ACC112 (cell line): ENCODE measurements around the gene EOLA1.
A peak's percentile ranks its signal among the peaks of the same experiment; 100 is the strongest.
"Not testable (repeated sequence)": the region's sequence is repeated elsewhere in the genome, so short reads cannot be mapped to it uniquely, and the experiment has no call there.

Experiments used
- H2AFZ ChIP-seq: fragments of 200-600 bp; sonication (generic); one replicate; pipeline ENCODE4 v1.6.0; 2017; ENCODE audit warnings: antibody characterized with exemption, low read length; ENCODE audit not compliant: unreplicated experiment
- H3K27ac ChIP-seq: fragments of 200-600 bp; sonication (generic); 2 replicates; pipeline ENCODE4 v1.5.1; 2014; ENCODE audit warnings: low read depth, mild to moderate bottlenecking, antibody characterized with exemption, low read length, moderate library complexity
- H3K27me3 ChIP-seq: fragments of 200-600 bp; sonication (generic); 2 replicates; pipeline ENCODE4 v1.6.1; 2014; ENCODE audit warnings: mild to moderate bottlenecking, antibody characterized with exemption, low read length, moderate library complexity, mixed read lengths; ENCODE audit not compliant: insufficient read depth
- H3K36me3 ChIP-seq: fragments of 200-600 bp; sonication (generic); 2 replicates; pipeline ENCODE4 v1.6.1; 2016; ENCODE audit warnings: mild to moderate bottlenecking, antibody characterized with exemption, low read length, moderate library complexity, mixed read lengths; ENCODE audit not compliant: insufficient read depth
- H3K4me1 ChIP-seq: fragments of 200-600 bp; sonication (generic); one replicate; pipeline ENCODE4 v1.6.1; 2016; ENCODE audit warnings: low read length, mixed read lengths; ENCODE audit not compliant: insufficient read depth, unreplicated experiment, control insufficient read depth
- H3K4me3 ChIP-seq: fragments of 200-600 bp; sonication (generic); 2 replicates; pipeline ENCODE4 v1.5.1; 2014; ENCODE audit warnings: mild to moderate bottlenecking, low read depth, low read length
- H3K79me2 ChIP-seq: fragments of 200-600 bp; sonication (generic); one replicate; pipeline ENCODE4 v1.6.0; 2016; ENCODE audit warnings: low read length; ENCODE audit not compliant: control insufficient read depth, unreplicated experiment, insufficient read depth

EOLA1 gene

GRCh38 chrX:149515954-149516602 lies 24.7 kb upstream of the EOLA1 start:
- H3K36me3 ChIP-seq: no peaks in the 10 kb centered on the region
- peaks cover under 1% of the 10 kb centered on the region for H3K4me1 ChIP-seq
- no peak overlapping the region for H3K4me3 ChIP-seq
- H2AFZ ChIP-seq: no peak overlapping the region
- H3K79me2 ChIP-seq: no peaks in the 10 kb centered on the region
- H3K27ac ChIP-seq: no peak overlapping the region
- 0 out of 2 replicates have a peak, but pooled peaks cover 3% of the 10 kb centered on the region for H3K27me3 ChIP-seq

- Histone ChIP-seq H3K27me3 (0 out of 2 replicates have a peak, but pooled peaks cover 3% of the 10 kb centered on the region), H3K79me2 (no peaks in the 10 kb centered on the region), H3K36me3 (no peaks in the 10 kb centered on the region), H2AFZ (no peak overlapping the region), H3K4me3 (no peak overlapping the region), H3K27ac (no peak overlapping the region), H3K4me1 (no peaks in the 10 kb centered on the region)
Measured at GRCh38 chrX:149516604-149517003, 24.2 kb upstream of the EOLA1 start.

- Histone ChIP-seq H3K4me1 (no peaks in the 10 kb centered on the region), H3K36me3 (no peaks in the 10 kb centered on the region), H3K27ac (no peak overlapping the region), H2AFZ (no peak overlapping the region), H3K4me3 (no peak overlapping the region), H3K27me3 (0 out of 2 replicates have a peak, but pooled peaks cover 3% of the 10 kb centered on the region), H3K79me2 (no peaks in the 10 kb centered on the region)
Measured at GRCh38 chrX:149517308-149517707, 23.5 kb upstream of the EOLA1 start.

- no peak overlapping the region for H2AFZ ChIP-seq
Measured at GRCh38 chrX:149518236-149518635, 22.6 kb upstream of the EOLA1 start.

GRCh38 chrX:149520636-149521277 lies 20.1 kb upstream of the EOLA1 start:
- not testable (repeated sequence) for H3K27ac ChIP-seq, H2AFZ ChIP-seq, H3K27me3 ChIP-seq, H3K79me2 ChIP-seq, H3K36me3 ChIP-seq, H3K4me1 ChIP-seq, H3K4me3 ChIP-seq

More at GRCh38 chrX:149518236-149518635, 22.6 kb upstream of the EOLA1 start:
- Histone ChIP-seq H3K4me3 (no peak overlapping the region), H3K27me3 (0 out of 2 replicates have a peak, but pooled peaks cover 3% of the 10 kb centered on the region), H3K4me1 (no peaks in the 10 kb centered on the region), H3K79me2 (no peaks in the 10 kb centered on the region), H3K27ac (no peak overlapping the region), H3K36me3 (no peaks in the 10 kb centered on the region)

GRCh38 chrX:149521438-149521837 lies 19.4 kb upstream of the EOLA1 start:
- H3K4me3 ChIP-seq: no peak overlapping the region
- H3K27me3 ChIP-seq: 0 out of 2 replicates have a peak, but pooled peaks cover 3% of the 10 kb centered on the region
- H3K27ac ChIP-seq: no peak overlapping the region
- no peaks in the 10 kb centered on the region for H3K36me3 ChIP-seq
- H2AFZ ChIP-seq: no peak overlapping the region
- H3K4me1 ChIP-seq: no peaks in the 10 kb centered on the region
- H3K79me2 ChIP-seq: no peaks in the 10 kb centered on the region

- H3K27ac ChIP-seq: no peak overlapping the region
- no peaks in the 10 kb centered on the region for H3K4me1 ChIP-seq
- H3K36me3 ChIP-seq: no peaks in the 10 kb centered on the region
- no peaks in the 10 kb centered on the region for H3K79me2 ChIP-seq
- no peak overlapping the region for H3K4me3 ChIP-seq
- H2AFZ ChIP-seq: no peak overlapping the region
- 0 out of 2 replicates have a peak, but pooled peaks cover 3% of the 10 kb centered on the region for H3K27me3 ChIP-seq
Measured at GRCh38 chrX:149522916-149523315, 17.9 kb upstream of the EOLA1 start.

GRCh38 chrX:149525389-149525788 lies 15.4 kb upstream of the EOLA1 start:
- not testable (repeated sequence) for H2AFZ ChIP-seq, H3K4me1 ChIP-seq, H3K4me3 ChIP-seq, H3K79me2 ChIP-seq, H3K36me3 ChIP-seq, H3K27me3 ChIP-seq, H3K27ac ChIP-seq

GRCh38 chrX:149525903-149526302 lies 14.9 kb upstream of the EOLA1 start:
- H2AFZ ChIP-seq, H3K79me2 ChIP-seq, H3K27me3 ChIP-seq, H3K4me1 ChIP-seq, H3K36me3 ChIP-seq, H3K4me3 ChIP-seq: not testable (repeated sequence)
- H3K27ac ChIP-seq: peak overlapping the region; percentile 48; the same call in 1 of the 2 replicates

GRCh38 chrX:149526318-149527033 lies 14.3 kb upstream of the EOLA1 start:
- not testable (repeated sequence) for H3K27ac ChIP-seq, H3K79me2 ChIP-seq, H3K27me3 ChIP-seq, H2AFZ ChIP-seq, H3K36me3 ChIP-seq, H3K4me3 ChIP-seq, H3K4me1 ChIP-seq
